Pancreas (tissue), 10 donors: ENCODE data around the gene ADCY1. TPM values are rescaled to one million over a fixed set of nuclear protein-coding genes. Genes with fewer than 3 reads are reported as not detected.

Source experiments
- ATAC-seq, 4 donors: fragments of 200-7000 bp; cut with Tn5 transposase; one replicate each; pipeline versions ENCODE4 v1.8.0 to v1.9.1; 2020; ENCODE audit warnings: mild to moderate bottlenecking in 4 of 4, moderate library complexity in 4 of 4
- DNase-seq, 6 donors: peaks; one replicate each; pipeline ENCODE4 v3.0.0-alpha.2; 2020
- FAIRE-seq: peaks from 2 replicates; lab custom pipeline; 2012; peaks lifted over from hg19 to GRCh38; lab: Jason Lieb, UNC
- H3K27ac ChIP-seq, 4 donors: fragments of 200-600 bp; sonication (generic); 1 replicate in 3 of 4; 2 replicates in 1 of 4; pipeline versions ENCODE4 v1.5.0 to v1.8.0; 2020
- H3K27me3 ChIP-seq, 4 donors: fragments of 200-600 bp; one replicate each; pipeline ENCODE4 v1.8.0; 2021
- H3K36me3 ChIP-seq, 3 donors: fragments of 200-600 bp; sonication (generic) in 1 of 3; one replicate each; pipeline versions ENCODE4 v1.5.0 to v1.8.0; 2020 to 2021
- H3K4me1 ChIP-seq, 3 donors: fragments of 200-600 bp; one replicate each; pipeline ENCODE4 v1.8.0; 2021
- H3K4me3 ChIP-seq, 4 donors: fragments of 200-600 bp; sonication (generic) in 2 of 4; one replicate each; pipeline versions ENCODE4 v1.5.0 to v1.8.0; 2020 to 2021
- H3K9me3 ChIP-seq, 4 donors: fragments of 200-600 bp; one replicate each; pipeline ENCODE4 v1.8.0; 2021
- CTCF ChIP-seq, 4 donors: fragments of 200-600 bp; sonication (generic) in 3 of 4; IDR thresholded peaks; one replicate each; pipeline versions ENCODE4 v1.5.0 to v1.8.0; 2021; ENCODE audit warnings: antibody characterized with exemption in 4 of 4
- WGBS, 2 donors: extraction: QIAGEN DNeasy Blood & Tissue Kit; methylation state at CpG; one replicate each; pipeline ENCODE4 v1.1.7; 2013; 5-methylcytosine and 5-hydroxymethylcytosine counted together
- intact Hi-C, 3 donors: fragments of 100-400 bp; cut with DNase I; formaldehyde crosslinking; loops; one replicate each; pipeline versions ENCODE4 v1.11.1 to v1.14.2; 2022
- polyA plus RNA-seq, 2 donors: library from polyadenylated mRNA; stranded (reverse); fragments of 200-250 nt; gene quantifications; one replicate each; pipeline ENCODE4 v1.2.3, GENCODE V29; 2013
- total RNA-seq, 6 donors: library from RNA; stranded (reverse); fragmentation: NEBNext Ultra II Directional in 4 of 6; extraction: Animal tissue kit (Norgen Biotek cat#: 25700) in 4 of 6; gene quantifications; one replicate each; pipeline versions ENCODE4 v1.2.1 to v1.2.4, GENCODE V29; 2021 to 2023
- donor health status: healthy with polysubstance abuse.
- donor health status: DM: no; HTN: no; CAD: no; lungs with moderate emphysema.
- donor health status: DM: no; HTN: no; CAD: no.
- donor health status: control.
- donor health status: control.
- donor health status: Bipolar disorder and iron deficiency.
- donor health status: DM: yes; HTN: yes; CAD: no.
- donor health status: DM: no; HTN: no; CAD: no.
- donor health status: DM: no; HTN: no; CAD: no.
- donor health status: DM: yes; HTN: yes; CAD: no.

The ADCY1 gene
- total and polyA plus RNA-seq, 8 donors = 1.0 to 5.8 (median 4.2) TPM

GRCh38 chr7:45698303-45699014, 124.3 kb downstream of the ADCY1 start:
- no peaks in the 10 kb centered on the region for H3K4me1 ChIP-seq
- TF ChIP-seq CTCF (IDR thresholded peaks at IDR 0.05) = no peak
- no peaks in the 10 kb centered on the region for H3K9me3 ChIP-seq
- DNase-seq (peak in 1 of 6 donors; percentile 41), ATAC-seq (no peak), FAIRE-seq (no peak)
- intact Hi-C loops = no loop called here
- no peak overlapping the region for H3K27ac ChIP-seq
- 88 to 90% methylated on average over 6 of the region's 6 CpGs for WGBS, 2 donors
- H3K4me3 ChIP-seq = no peak overlapping the region
- H3K27me3 ChIP-seq = no peaks in the 10 kb centered on the region
- H3K36me3 ChIP-seq = no peaks in the 10 kb centered on the region

- TF ChIP-seq CTCF (IDR thresholded peaks at IDR 0.05) = no peak
- no peak overlapping the region for H3K4me3 ChIP-seq
- ATAC-seq (no peak), DNase-seq (no peak), FAIRE-seq (no peak)
- intact Hi-C loops = no loop called here
- no peaks in the 10 kb centered on the region for H3K4me1 ChIP-seq
- H3K27ac ChIP-seq = no peak overlapping the region
- H3K36me3 ChIP-seq = no peaks in the 10 kb centered on the region
- H3K9me3 ChIP-seq = no peaks in the 10 kb centered on the region
- H3K27me3 ChIP-seq = no peaks in the 10 kb centered on the region
Measured at GRCh38 chr7:45699015-45699309, 124.8 kb downstream of the ADCY1 start.

- WGBS, 2 donors = 90 to 92% methylated on average over 11 of the region's 11 CpGs
- DNase-seq (peak in 3 of 6 donors; percentile 1 to 36 (median 14)), FAIRE-seq (no peak), ATAC-seq (no peak)
- H3K4me3 ChIP-seq = no peak overlapping the region
- H3K27ac ChIP-seq = no peak overlapping the region
- no peaks in the 10 kb centered on the region for H3K27me3 ChIP-seq
- TF ChIP-seq CTCF (IDR thresholded peaks at IDR 0.05) = no peak
- intact Hi-C loops = no loop called here
- H3K4me1 ChIP-seq = no peaks in the 10 kb centered on the region
- no peaks in the 10 kb centered on the region for H3K36me3 ChIP-seq
- H3K9me3 ChIP-seq = no peaks in the 10 kb centered on the region
Measured at GRCh38 chr7:45699726-45700390, 125.7 kb downstream of the ADCY1 start.

GRCh38 chr7:45700556-45700955, 126.4 kb downstream of the ADCY1 start:
- no peak overlapping the region for H3K27ac ChIP-seq
- no peaks in the 10 kb centered on the region for H3K36me3 ChIP-seq
- H3K4me3 ChIP-seq = no peak overlapping the region
- H3K9me3 ChIP-seq = no peaks in the 10 kb centered on the region
- intact Hi-C loops = no loop called here
- FAIRE-seq = no peak
- no peak for ATAC-seq
- 48 to 59% methylated on average over 2 of the region's 2 CpGs for WGBS, 2 donors
- DNase-seq = peak in 2 of 6 donors; percentile 4 to 8
- no peak for TF ChIP-seq CTCF (IDR thresholded peaks at IDR 0.05)
- no peaks in the 10 kb centered on the region for H3K27me3 ChIP-seq
- no peaks in the 10 kb centered on the region for H3K4me1 ChIP-seq
